ENCODE measurements around the gene MYRFL. TPM values are rescaled to one million over a fixed set of nuclear protein-coding genes. Genes with fewer than 3 reads are reported as not detected.

Gene MYRFL
- total RNA-seq, 4 donors from 2014 or later = not detected

DNA sequence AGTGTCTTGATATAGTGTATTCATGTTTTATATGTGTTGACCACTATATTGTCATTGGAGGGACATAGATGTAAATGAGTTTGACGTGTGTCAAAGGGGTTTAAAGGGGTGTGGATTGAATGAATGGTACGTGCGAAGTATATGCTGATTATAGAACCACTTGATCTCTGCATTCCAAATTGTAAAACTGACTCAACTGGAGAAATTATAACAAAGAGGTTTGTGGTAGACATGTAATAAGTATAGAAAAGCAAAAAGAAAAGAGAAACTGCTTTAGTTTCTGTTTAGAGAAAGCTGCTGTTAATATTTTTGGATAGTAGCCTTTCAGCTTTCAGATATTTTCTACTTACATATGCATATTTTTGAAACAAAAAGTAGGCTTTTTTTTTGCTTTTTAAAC is 8.9 kb upstream of the MYRFL start:
- ATAC-seq (ENCODE audit: low FRiP score) (no peak), DNase-seq (ENCODE audit: low spot score) (no peak)
- TF ChIP-seq, protein P1, sequence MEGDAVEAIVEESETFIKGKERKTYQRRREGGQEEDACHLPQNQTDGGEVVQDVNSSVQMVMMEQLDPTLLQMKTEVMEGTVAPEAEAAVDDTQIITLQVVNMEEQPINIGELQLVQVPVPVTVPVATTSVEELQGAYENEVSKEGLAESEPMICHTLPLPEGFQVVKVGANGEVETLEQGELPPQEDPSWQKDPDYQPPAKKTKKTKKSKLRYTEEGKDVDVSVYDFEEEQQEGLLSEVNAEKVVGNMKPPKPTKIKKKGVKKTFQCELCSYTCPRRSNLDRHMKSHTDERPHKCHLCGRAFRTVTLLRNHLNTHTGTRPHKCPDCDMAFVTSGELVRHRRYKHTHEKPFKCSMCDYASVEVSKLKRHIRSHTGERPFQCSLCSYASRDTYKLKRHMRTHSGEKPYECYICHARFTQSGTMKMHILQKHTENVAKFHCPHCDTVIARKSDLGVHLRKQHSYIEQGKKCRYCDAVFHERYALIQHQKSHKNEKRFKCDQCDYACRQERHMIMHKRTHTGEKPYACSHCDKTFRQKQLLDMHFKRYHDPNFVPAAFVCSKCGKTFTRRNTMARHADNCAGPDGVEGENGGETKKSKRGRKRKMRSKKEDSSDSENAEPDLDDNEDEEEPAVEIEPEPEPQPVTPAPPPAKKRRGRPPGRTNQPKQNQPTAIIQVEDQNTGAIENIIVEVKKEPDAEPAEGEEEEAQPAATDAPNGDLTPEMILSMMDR (IDR thresholded peaks at IDR 0.05) = no peak

DNA sequence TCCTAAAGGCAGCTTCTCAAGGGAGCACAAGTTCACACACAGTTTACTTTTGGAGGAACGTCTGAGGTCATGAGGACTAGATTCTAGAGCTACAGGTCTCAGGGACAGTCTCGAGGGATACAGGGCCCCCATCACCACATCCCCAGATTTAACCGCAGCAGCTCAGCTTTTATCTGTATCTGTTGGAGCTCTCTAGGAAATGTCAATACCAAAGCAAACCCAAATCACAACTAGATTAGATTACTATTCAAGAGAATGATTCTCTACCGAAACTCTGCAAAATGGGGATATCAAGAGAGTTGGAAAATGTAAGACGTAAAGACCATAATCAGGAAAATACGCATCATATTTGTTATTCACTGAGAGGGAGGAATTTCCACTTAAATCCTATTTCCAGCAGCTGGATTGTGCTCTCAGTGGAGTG is 4.0 kb upstream of the MYRFL start:
- TF ChIP-seq, protein P1 (IDR thresholded peaks at IDR 0.05) = no peak
- ATAC-seq (ENCODE audit: low FRiP score) (no peak), DNase-seq (ENCODE audit: low spot score) (no peak)

DNA sequence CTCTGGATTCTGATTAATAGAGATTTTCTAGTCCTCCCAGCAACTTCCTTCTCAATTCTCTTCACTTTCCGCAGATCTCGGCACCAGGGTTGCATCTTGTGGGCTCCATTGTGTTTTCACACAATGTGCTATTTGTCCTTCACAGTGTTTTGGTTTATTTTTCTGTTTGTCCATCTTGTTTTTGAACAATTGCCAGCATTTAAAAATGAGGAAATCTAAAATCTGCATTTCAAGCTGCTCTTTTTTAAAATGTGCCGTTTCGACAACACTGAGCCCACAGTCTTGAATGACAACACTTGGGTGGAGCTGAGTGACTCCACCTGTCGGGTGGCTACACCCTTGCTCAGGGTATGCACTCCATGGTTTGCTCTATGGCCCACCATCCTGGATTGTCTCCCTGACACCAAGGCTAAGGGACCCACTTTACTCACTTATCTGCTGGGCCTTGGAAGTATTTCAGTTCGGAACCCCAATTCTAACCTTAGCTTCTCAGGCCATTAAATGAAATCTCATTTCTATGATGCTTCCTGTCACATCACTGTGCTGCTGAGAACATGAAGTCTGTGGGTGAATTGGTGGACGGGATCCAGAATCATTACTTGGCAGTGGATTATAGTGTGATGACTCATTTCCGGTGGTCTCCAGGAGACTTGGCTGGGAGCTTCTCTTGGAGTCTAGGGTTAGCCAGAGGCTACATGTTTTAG is 3.4 kb upstream of the MYRFL start:
- TF ChIP-seq, protein P1 (IDR thresholded peaks at IDR 0.05) = no peak
- DNase-seq (ENCODE audit: low spot score) = no peak
- ATAC-seq (ENCODE audit: low FRiP score) = no peak

DNA sequence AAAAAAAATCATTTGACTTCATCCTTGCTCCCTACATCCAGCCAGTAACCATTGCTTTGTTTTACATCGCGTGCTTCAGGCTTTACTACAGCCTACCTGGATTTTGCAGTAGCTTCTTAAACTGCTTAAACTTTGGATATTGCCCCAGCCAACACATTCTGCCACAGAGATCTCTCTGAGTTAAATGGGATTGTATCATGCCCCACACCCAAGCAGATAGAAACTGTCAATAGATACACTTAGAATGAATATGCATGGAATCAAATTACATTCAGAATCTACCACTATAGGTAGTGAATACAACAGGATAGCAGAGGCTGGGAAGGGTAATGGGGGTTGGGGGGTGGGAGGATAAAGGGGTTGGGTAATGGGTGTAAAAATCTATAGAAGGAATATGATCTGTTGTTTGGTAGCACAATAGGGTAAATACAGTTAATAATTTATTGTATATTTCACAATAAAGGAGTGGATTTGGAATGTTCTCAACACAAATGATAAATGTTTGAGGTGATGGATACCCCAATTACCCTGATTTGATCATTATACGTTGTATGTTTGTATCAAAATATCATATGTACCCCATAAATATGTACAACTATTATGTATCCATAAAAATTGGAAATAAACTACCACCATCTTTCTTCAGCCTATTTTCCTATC is 2.7 kb upstream of the MYRFL start:
- ATAC-seq (ENCODE audit: low FRiP score) (no peak), DNase-seq (ENCODE audit: low spot score) (no peak)
- TF ChIP-seq, protein P1 (IDR thresholded peaks at IDR 0.05) = no peak

DNA sequence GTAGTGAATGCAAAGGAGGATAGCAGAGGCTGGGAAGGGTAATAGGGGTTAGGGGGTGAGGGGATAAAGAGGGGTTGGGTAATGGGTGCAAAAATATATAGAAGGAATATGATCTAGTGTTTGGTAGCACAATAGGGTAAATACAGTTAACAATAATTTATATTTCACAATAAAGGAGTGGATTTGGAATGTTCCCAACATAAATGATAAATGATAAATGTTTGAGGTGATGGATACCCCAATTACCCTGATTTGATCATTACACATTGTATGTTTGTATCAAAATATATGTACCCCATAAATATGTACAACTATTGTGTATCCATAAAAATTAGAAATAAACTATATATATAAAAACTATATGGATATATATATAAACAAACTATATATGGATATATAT is 999 bp upstream of the MYRFL start:
- DNase-seq (ENCODE audit: low spot score) = no peak

DNA sequence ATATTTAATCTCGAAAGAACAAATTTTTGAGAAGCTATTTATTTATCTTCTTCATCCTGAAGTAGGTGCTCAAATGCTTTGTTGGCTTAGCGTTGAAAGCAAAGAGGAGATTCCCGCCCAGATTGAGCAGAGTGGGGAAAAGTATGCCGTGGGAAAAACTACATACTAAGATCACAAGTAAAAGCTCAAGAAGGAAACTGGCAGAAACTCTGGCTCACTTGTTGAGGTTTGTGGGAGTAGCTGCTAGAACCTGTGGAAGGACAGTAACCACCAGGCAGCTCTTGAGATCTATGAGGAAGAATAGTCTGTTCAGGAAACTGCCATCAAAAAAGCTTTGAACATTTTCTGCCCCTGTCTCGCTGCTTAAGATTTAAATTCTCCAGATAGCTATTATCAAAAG is 3.9 kb downstream of the MYRFL start:
- TF ChIP-seq, protein P1 (IDR thresholded peaks at IDR 0.05) = no peak
- ATAC-seq (ENCODE audit: low FRiP score) (no peak), DNase-seq (ENCODE audit: low spot score) (no peak)

More for the DNA sequence above, 999 bp upstream of the MYRFL start:
- TF ChIP-seq, protein P1 (IDR thresholded peaks at IDR 0.05) = no peak
- ATAC-seq (ENCODE audit: low FRiP score) = no peak

DNA sequence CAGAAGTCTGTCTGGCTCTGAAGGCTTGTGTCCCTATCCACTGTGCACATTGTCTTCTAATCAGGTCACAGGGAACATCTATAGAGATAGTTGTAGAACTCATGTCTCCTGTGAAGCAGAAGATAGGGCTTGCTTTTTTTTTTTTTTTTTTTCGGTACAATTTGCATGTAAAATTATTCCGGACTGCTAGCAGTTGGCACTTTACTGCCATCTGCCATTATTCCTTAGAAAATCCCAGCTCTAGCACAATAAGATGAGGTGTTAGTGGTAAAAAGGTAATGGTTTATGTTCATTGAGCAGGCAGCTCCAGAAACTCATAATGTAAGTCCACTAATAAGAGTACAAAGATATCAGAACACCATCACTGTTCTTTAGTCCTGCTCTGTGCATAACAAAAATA is 8.7 kb downstream of the MYRFL start:
- ATAC-seq (ENCODE audit: low FRiP score) (no peak), DNase-seq (ENCODE audit: low spot score) (no peak)
- TF ChIP-seq, protein P1 (IDR thresholded peaks at IDR 0.05) = no peak

All from omental fat pad (tissue), 4 donors.